Measurements from ENCODE around the gene ENTR1. TPM values are rescaled to one million over a fixed set of nuclear protein-coding genes. Genes with fewer than 3 reads are reported as not detected.

The ENTR1 gene
- total and polyA plus RNA-seq, 2 of the 4 experiments (the other 2 are of a cell fraction), result 14.5 to 37.3 TPM

DNA sequence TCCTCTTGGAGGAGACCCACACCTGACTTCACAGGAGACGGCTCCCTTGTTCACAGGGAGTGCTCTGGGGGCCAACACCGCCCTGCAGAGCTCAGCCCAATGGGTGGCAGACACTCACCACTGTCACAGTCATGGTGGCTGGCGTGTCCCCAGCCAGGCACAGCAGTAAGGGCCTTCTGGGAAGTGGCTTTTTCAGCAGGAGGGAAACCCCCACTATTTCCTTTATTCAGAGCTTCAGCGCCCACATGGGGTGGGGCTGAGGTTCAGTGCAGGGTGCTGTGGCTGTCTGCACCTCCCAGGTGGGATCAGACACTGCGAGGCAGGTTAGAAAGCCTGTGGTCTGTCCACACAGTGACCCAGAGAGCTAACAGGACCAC, 6.9 kb downstream of the ENTR1 start (continued):
- TF ChIP-seq MAFK (IDR thresholded peaks at IDR 0.05; ENCODE audit: low read depth, low read length), result no peak
- no peak for TF ChIP-seq RFX5 (IDR thresholded peaks at IDR 0.05; ENCODE audit: low read depth, low read length)
- TF ChIP-seq, protein P1, sequence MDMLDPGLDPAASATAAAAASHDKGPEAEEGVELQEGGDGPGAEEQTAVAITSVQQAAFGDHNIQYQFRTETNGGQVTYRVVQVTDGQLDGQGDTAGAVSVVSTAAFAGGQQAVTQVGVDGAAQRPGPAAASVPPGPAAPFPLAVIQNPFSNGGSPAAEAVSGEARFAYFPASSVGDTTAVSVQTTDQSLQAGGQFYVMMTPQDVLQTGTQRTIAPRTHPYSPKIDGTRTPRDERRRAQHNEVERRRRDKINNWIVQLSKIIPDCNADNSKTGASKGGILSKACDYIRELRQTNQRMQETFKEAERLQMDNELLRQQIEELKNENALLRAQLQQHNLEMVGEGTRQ (IDR thresholded peaks at IDR 0.05; ENCODE audit: low read depth, low read length), result no peak

- Histone ChIP-seq H4K20me1 (ENCODE audit: insufficient read depth, low read length) (peaks cover 14% of the 10 kb centered on the region; the same call in 1 of the 2 replicates), H3K23ac (ENCODE audit: low read depth, low read length) (no peak overlapping the region), H4K91ac (ENCODE audit: insufficient read depth, low read depth, low read length) (no peak overlapping the region), H3K56ac (ENCODE audit: extremely low read depth, insufficient read depth, low read length) (no peak overlapping the region), H2AFZ (replicated peaks; ENCODE audit: low read length, poor library complexity) (no peak overlapping the region), H2BK5ac (ENCODE audit: low read depth, low read length, poor library complexity, severe bottlenecking) (no peak overlapping the region), H3K4me2 (ENCODE audit: low read depth, low read length) (no peak overlapping the region), H2AK5ac (ENCODE audit: low read depth, low read length) (no peak overlapping the region), H3K9ac (ENCODE audit: low read depth, low read length) (no peak overlapping the region), H3K4me1 (ENCODE audit: control insufficient read depth, insufficient read depth, low read length) (peaks cover 9% of the 10 kb centered on the region), H3K27ac (ENCODE audit: insufficient read depth, low read length) (no peak overlapping the region), H4K8ac (ENCODE audit: low read depth in 2 of 2, low read length in 2 of 2) (no peak overlapping the region), H2BK15ac (ENCODE audit: low read depth, low read length) (no peak overlapping the region), H3K4ac (ENCODE audit: low read depth, low read length) (no peak overlapping the region), H4K5ac (ENCODE audit: low read depth, low read length) (no peak overlapping the region), H2BK20ac (ENCODE audit: low read depth, low read length) (no peak overlapping the region), H2AK9ac (replicated peaks; ENCODE audit: low read depth, low read length, poor library complexity) (no peak overlapping the region), H3K9me3 (ENCODE audit: control insufficient read depth, insufficient read depth, low read length) (no peaks in the 10 kb centered on the region), H3K79me1 (ENCODE audit: low read depth in 1 of 2, low read length in 2 of 2) (peaks cover 14 to 25% of the 10 kb centered on the region in 2 experiments), H2BK120ac (ENCODE audit: low read depth, low read length) (no peak overlapping the region), H3K4me3 (ENCODE audit: insufficient read depth, low read depth, low read length) (no peak overlapping the region), H3K14ac (replicated peaks; ENCODE audit: low read depth, low read length) (no peak overlapping the region), H3K27me3 (ENCODE audit: control insufficient read depth, insufficient read depth, low read length) (no peaks in the 10 kb centered on the region), H3K18ac (ENCODE audit: low read depth, low read length) (no peak overlapping the region), H3K36me3 (ENCODE audit: control insufficient read depth, insufficient read depth, low read length) (peaks cover 42% of the 10 kb centered on the region), H3K9me1 (ENCODE audit: insufficient read depth, low read length) (no peaks in the 10 kb centered on the region)
- ChIA-PET POLR2A (ENCODE audit: unreplicated experiment) (no interaction called here), CTCF (interaction anchor here (0.7 to 0.9 kb wide), 2 partner anchors 37 to 89 kb away, joined by 3 read pairs; no protein-coding TSS in a partner anchor)
- intact Hi-C loops (cut with micrococcal nuclease), result loop anchor here (5.0 kb wide), 1 partner anchor 75 kb away; the partner anchor contains the start of gene GPSM1
- ATAC-seq (ENCODE audit: low read depth) (no peak), DNase-seq (no peak)
- TF ChIP-seq, protein P1 (IDR thresholded peaks at IDR 0.05; ENCODE audit: low read depth, low read length), result no peak
- TF ChIP-seq MAZ (IDR thresholded peaks at IDR 0.05; ENCODE audit: borderline replicate concordance, low read depth, low read length), result no peak
- no peak for TF ChIP-seq RFX5 (IDR thresholded peaks at IDR 0.05; ENCODE audit: low read depth, low read length)
- TF ChIP-seq MXI1 (IDR thresholded peaks at IDR 0.05; ENCODE audit: borderline replicate concordance, low read depth, low read length), result no peak
- dilution Hi-C loops (cut with HindIII; ENCODE audit: low sequenced_read_pairs, unreplicated experiment), result no loop called here
- in situ Hi-C loops (cut with MboI; ENCODE audit: low sequenced_read_pairs), result loop anchor here (5.0 kb wide), 1 partner anchor 80 kb away; no protein-coding TSS in a partner anchor
- no TSS peak for BruUV-seq (replicated peaks)
- WGBS, 2 experiments (ENCODE audit: extremely low coverage in 2 of 2, insufficient read length in 1 of 2), result 83% methylated on average over 6 of the region's 13 CpGs; no CpG with 5 or more reads in 1 of the 2 experiments
These were observed 8.3 kb downstream of the ENTR1 start for GRCh38 chr9:136402067-136402466.

Measured in IMR-90 (cell line).